ENCODE results near the gene SH2B3.

The SH2B3 gene

DNA sequence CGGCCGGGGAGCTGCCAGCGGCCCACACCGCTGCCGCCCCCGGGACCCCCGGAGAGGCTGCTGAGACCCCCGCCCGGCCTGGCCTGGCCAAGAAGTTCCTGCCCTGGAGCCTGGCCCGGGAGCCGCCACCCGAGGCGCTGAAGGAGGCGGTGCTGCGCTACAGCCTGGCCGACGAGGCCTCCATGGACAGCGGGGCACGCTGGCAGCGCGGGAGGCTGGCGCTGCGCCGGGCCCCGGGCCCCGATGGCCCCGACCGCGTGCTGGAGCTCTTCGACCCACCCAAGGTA lies 12.8 kb downstream of the SH2B3 start:
- Histone ChIP-seq H3K4me1 (peaks cover 0 to 6% (median 0%) of the 10 kb centered on the region in 4 donors), H3K9me3 (no peaks in the 10 kb centered on the region), H3K36me3 (peaks cover 7 to 37% (median 33%) of the 10 kb centered on the region in 3 donors), H3K27ac (no peak overlapping the region), H3K4me3 (no peak overlapping the region), H3K27me3 (no peaks in the 10 kb centered on the region)
- DNase-seq = no peak
- intact Hi-C loops (cut with DNase I; ENCODE audit: low total_unique reads) = no loop called here
- TF ChIP-seq, protein P1, sequence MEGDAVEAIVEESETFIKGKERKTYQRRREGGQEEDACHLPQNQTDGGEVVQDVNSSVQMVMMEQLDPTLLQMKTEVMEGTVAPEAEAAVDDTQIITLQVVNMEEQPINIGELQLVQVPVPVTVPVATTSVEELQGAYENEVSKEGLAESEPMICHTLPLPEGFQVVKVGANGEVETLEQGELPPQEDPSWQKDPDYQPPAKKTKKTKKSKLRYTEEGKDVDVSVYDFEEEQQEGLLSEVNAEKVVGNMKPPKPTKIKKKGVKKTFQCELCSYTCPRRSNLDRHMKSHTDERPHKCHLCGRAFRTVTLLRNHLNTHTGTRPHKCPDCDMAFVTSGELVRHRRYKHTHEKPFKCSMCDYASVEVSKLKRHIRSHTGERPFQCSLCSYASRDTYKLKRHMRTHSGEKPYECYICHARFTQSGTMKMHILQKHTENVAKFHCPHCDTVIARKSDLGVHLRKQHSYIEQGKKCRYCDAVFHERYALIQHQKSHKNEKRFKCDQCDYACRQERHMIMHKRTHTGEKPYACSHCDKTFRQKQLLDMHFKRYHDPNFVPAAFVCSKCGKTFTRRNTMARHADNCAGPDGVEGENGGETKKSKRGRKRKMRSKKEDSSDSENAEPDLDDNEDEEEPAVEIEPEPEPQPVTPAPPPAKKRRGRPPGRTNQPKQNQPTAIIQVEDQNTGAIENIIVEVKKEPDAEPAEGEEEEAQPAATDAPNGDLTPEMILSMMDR (IDR thresholded peaks at IDR 0.05) = no peak

DNA sequence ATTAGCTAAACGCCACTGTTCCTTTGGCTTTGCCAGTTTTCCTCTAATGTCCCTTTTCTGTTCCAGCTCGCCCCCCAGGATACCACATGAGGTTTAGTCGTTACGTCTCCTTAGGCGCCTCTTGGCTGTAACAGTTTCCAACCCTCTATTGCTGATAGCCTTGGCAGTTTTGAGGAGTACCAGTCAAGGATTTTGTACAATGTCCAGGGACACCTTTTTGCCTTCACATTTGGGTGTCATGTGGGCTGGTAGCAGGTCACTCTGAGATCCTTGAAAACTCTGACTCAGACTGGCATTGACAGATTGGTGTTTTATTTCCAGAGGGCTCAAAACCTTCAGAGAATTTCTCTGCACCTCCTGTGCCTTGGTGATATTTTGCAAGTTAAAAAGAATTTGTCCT lies 14.1 kb downstream of the SH2B3 start:
- Histone ChIP-seq H3K9me3 (no peaks in the 10 kb centered on the region), H3K4me1 (peaks cover 0 to 12% (median 0%) of the 10 kb centered on the region in 4 donors), H3K4me3 (no peak overlapping the region), H3K27ac (no peak overlapping the region), H3K36me3 (peaks cover 7 to 37% (median 33%) of the 10 kb centered on the region in 3 donors), H3K27me3 (no peaks in the 10 kb centered on the region)
- intact Hi-C loops (cut with DNase I; ENCODE audit: low total_unique reads) = loop anchor here (2.0 kb wide), 1 partner anchor 43 kb away; no protein-coding TSS in a partner anchor
- DNase-seq = no peak
- TF ChIP-seq, protein P1 (IDR thresholded peaks at IDR 0.05) = no peak

DNA sequence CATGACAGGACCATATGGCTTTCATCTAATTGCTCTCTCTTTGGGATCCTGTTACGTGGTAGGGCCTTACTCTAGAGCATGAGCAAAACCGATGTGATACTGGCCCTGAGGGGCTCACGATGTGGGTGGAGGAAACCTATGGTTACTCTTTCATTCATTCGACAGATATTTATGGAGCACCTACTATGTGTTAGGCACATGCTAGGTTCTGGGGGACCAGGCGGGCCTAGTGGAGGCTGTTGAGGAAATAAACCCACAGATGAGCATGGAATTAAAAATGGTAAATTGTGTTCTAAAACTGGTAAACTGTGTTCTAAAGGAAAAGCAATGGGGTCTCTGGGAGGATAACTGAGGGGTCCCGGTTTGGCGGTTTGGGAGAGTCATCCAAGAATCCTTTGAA lies 14.8 kb downstream of the SH2B3 start:
- peaks cover 0 to 15% (median 0%) of the 10 kb centered on the region in 4 donors for H3K4me1 ChIP-seq
- intact Hi-C loops (cut with DNase I; ENCODE audit: low total_unique reads) = loop anchor here (2.0 kb wide), 1 partner anchor 42 kb away; no protein-coding TSS in a partner anchor
- H3K36me3 ChIP-seq = peaks cover 7 to 37% (median 33%) of the 10 kb centered on the region in 3 donors
- TF ChIP-seq, protein P1 (IDR thresholded peaks at IDR 0.05) = no peak
- no peak overlapping the region for H3K4me3 ChIP-seq
- no peak for DNase-seq
- H3K27me3 ChIP-seq = no peaks in the 10 kb centered on the region
- H3K27ac ChIP-seq = no peak overlapping the region
- H3K9me3 ChIP-seq = no peaks in the 10 kb centered on the region

DNA sequence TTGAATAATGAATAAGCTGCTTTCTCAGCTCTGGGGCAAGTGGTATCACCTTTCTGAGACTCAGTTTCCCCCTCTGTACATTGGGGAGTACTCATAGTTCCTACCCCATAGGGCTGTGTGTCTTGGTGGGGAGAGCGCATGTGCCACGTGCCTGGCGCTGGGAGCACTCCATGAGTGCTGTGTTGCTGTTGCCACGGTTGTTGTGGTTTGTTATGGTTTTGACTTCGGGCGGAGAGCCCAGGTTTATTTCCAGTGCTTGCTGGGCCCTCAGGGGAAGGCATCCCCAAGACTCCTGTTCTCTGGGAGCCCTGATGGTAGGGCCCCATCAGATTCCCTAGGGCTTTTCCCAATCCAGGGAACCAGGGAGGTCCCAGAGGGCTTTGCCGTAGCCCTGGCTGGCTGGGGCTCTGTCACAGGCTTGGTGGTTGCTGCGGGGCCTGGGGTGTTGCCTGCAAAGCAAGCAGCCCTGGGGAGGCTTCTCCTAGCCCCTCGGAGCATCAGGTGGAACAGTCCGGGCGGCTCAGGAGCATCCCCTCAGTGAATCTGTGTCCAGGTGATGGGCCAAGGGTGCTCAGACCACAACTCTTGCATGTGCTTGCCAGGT lies 18.6 kb downstream of the SH2B3 start:
- Histone ChIP-seq H3K9me3 (no peaks in the 10 kb centered on the region), H3K27me3 (no peaks in the 10 kb centered on the region), H3K36me3 (peaks cover 0 to 23% (median 15%) of the 10 kb centered on the region in 3 donors), H3K4me3 (no peak overlapping the region), H3K27ac (no peak overlapping the region), H3K4me1 (peaks cover 0 to 31% (median 3%) of the 10 kb centered on the region in 4 donors)
- intact Hi-C loops (cut with DNase I; ENCODE audit: low total_unique reads) = no loop called here
- no peak for DNase-seq
- TF ChIP-seq, protein P1 (IDR thresholded peaks at IDR 0.05) = no peak

DNA sequence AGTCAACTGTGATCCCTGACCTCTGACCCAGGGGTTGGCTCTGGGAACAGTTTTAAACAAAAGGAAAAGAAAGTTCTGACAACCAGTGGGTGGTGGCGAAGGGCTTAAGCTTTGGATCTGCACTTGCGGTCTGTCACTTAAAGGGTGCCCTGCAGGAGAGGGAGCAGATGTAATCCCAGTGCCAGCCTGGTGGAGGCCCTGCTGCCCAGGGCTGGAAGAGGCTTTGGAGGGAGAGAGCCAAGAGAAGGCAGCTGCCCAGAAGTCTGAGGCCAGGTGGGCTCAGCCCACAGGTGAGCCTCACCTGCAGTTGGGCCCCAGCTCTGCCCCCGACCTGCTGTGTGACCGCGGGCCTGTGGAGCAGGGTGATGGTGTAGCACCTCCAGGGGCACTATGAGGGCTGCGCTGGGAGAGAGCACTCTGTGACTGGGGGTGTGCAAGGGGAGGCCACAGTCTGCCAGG lies 19.1 kb downstream of the SH2B3 start:
- intact Hi-C loops (cut with DNase I; ENCODE audit: low total_unique reads) = no loop called here
- TF ChIP-seq, protein P1 (IDR thresholded peaks at IDR 0.05) = no peak
- no peaks in the 10 kb centered on the region for H3K27me3 ChIP-seq
- H3K27ac ChIP-seq = no peak overlapping the region
- no peak overlapping the region for H3K4me3 ChIP-seq
- no peaks in the 10 kb centered on the region for H3K9me3 ChIP-seq
- peaks cover 0 to 19% (median 13%) of the 10 kb centered on the region in 3 donors for H3K36me3 ChIP-seq
- no peak for DNase-seq
- peaks cover 0 to 36% (median 5%) of the 10 kb centered on the region in 4 donors for H3K4me1 ChIP-seq
